Upper lobe of right lung (tissue), 1 donor: ENCODE data around the gene CARS2. TPM values are rescaled to one million over a fixed set of nuclear protein-coding genes. Genes with fewer than 3 reads are reported as not detected.
A peak's percentile ranks its signal among the peaks of the same experiment; 100 is the strongest.
"Not testable (repeated sequence)": the region's sequence is repeated elsewhere in the genome, so short reads cannot be mapped to it uniquely, and the experiment has no call there.

ENCODE experiments used
- ATAC-seq: fragments of 200-7000 bp; cut with Tn5 transposase; one replicate; pipeline ENCODE4 v1.9.1; 2020; ENCODE audit warnings: mild to moderate bottlenecking, moderate library complexity
- DNase-seq: peaks from one replicate; pipeline ENCODE4 v3.0.0-alpha.2; 2020
- H3K27ac ChIP-seq: fragments of 200-600 bp; one replicate; pipeline ENCODE4 v1.8.0; 2022
- H3K27me3 ChIP-seq: fragments of 200-600 bp; one replicate; pipeline ENCODE4 v1.8.0; 2022; ENCODE audit warnings: mild to moderate bottlenecking
- H3K36me3 ChIP-seq: fragments of 200-600 bp; one replicate; pipeline ENCODE4 v1.8.0; 2022
- H3K4me1 ChIP-seq: fragments of 200-600 bp; one replicate; pipeline ENCODE4 v1.8.0; 2022
- H3K4me3 ChIP-seq: fragments of 200-600 bp; one replicate; pipeline ENCODE4 v1.8.0; 2022; ENCODE audit warnings: mild to moderate bottlenecking
- H3K9me3 ChIP-seq: fragments of 200-600 bp; one replicate; pipeline ENCODE4 v1.8.0; 2022
- CTCF ChIP-seq: fragments of 200-600 bp; IDR thresholded peaks from one replicate; pipeline ENCODE4 v1.8.0; 2022; ENCODE audit warnings: antibody characterized with exemption
- intact Hi-C: fragments of 100-400 bp; cut with DNase I; formaldehyde crosslinking; loops from one replicate; pipeline ENCODE4 v1.11.0; 2022
- total RNA-seq: library from RNA; stranded (reverse); fragmentation: NEBNext Ultra II Directional; extraction: Animal tissue kit (Norgen Biotek cat#: 25700); gene quantifications from one replicate; pipeline ENCODE4 v1.2.1, GENCODE V29; 2021
- donor health status: DM: no; HTN: yes; CAD: no; lungs with severe emphysema.

The CARS2 gene
- total RNA-seq, 1 donor from 2014 or later: 69.5 TPM

- ATAC-seq: no peak
- Histone ChIP-seq H3K27me3 (no peaks in the 10 kb centered on the region), H3K27ac (no peak overlapping the region), H3K36me3 (peaks cover 60% of the 10 kb centered on the region), H3K4me3 (no peak overlapping the region), H3K4me1 (no peaks in the 10 kb centered on the region), H3K9me3 (no peaks in the 10 kb centered on the region)
- intact Hi-C loops: no loop called here
- DNase-seq: no peak
- TF ChIP-seq CTCF: no peak
Measured at GRCh38 chr13:110662091-110662490, 43.8 kb downstream of the CARS2 start.

- Histone ChIP-seq H3K27ac (no peak overlapping the region), H3K36me3 (peaks cover 52% of the 10 kb centered on the region), H3K9me3 (no peaks in the 10 kb centered on the region), H3K27me3 (no peaks in the 10 kb centered on the region), H3K4me1 (no peaks in the 10 kb centered on the region), H3K4me3 (no peak overlapping the region)
- intact Hi-C loops: no loop called here
- DNase-seq (no peak), ATAC-seq (no peak)
- TF ChIP-seq CTCF: no peak
Measured at GRCh38 chr13:110661256-110661655, 44.7 kb downstream of the CARS2 start.

- intact Hi-C loops, DNase-seq, H3K4me1 ChIP-seq, H3K9me3 ChIP-seq, H3K27me3 ChIP-seq, H3K27ac ChIP-seq, H3K4me3 ChIP-seq: not testable (repeated sequence)
- peaks cover 31% of the 10 kb centered on the region for H3K36me3 ChIP-seq
- peak; percentile 84 for ATAC-seq
Measured at GRCh38 chr13:110658218-110658911, 47.6 kb downstream of the CARS2 start.

- no peak for DNase-seq
- no peaks in the 10 kb centered on the region for H3K9me3 ChIP-seq
- ATAC-seq: no peak
- H3K27ac ChIP-seq: no peak overlapping the region
- intact Hi-C loops: no loop called here
- TF ChIP-seq CTCF: no peak
- H3K36me3 ChIP-seq: peaks cover 25% of the 10 kb centered on the region
- H3K4me3 ChIP-seq: no peak overlapping the region
- H3K27me3 ChIP-seq: no peaks in the 10 kb centered on the region
- no peaks in the 10 kb centered on the region for H3K4me1 ChIP-seq
Measured at GRCh38 chr13:110657196-110657595, 48.7 kb downstream of the CARS2 start.

GRCh38 chr13:110653851-110654250 lies 52.1 kb downstream of the CARS2 start:
- Histone ChIP-seq H3K36me3 (peaks cover 35% of the 10 kb centered on the region), H3K4me3 (no peak overlapping the region), H3K4me1 (no peaks in the 10 kb centered on the region), H3K27me3 (no peaks in the 10 kb centered on the region), H3K27ac (no peak overlapping the region), H3K9me3 (no peaks in the 10 kb centered on the region)
- intact Hi-C loops: no loop called here
- DNase-seq: no peak
- ATAC-seq: no peak
- no peak for TF ChIP-seq CTCF

GRCh38 chr13:110653271-110653670 lies 52.6 kb downstream of the CARS2 start:
- no peak for TF ChIP-seq CTCF
- Histone ChIP-seq H3K27ac (no peak overlapping the region), H3K36me3 (peaks cover 37% of the 10 kb centered on the region), H3K9me3 (no peaks in the 10 kb centered on the region), H3K27me3 (no peaks in the 10 kb centered on the region), H3K4me1 (no peaks in the 10 kb centered on the region), H3K4me3 (no peak overlapping the region)
- intact Hi-C loops: no loop called here
- no peak for ATAC-seq
- DNase-seq: no peak
